ENCODE data around the gene GPATCH8.
A peak's percentile ranks its signal among the peaks of the same experiment; 100 is the strongest.

Gene GPATCH8

DNA sequence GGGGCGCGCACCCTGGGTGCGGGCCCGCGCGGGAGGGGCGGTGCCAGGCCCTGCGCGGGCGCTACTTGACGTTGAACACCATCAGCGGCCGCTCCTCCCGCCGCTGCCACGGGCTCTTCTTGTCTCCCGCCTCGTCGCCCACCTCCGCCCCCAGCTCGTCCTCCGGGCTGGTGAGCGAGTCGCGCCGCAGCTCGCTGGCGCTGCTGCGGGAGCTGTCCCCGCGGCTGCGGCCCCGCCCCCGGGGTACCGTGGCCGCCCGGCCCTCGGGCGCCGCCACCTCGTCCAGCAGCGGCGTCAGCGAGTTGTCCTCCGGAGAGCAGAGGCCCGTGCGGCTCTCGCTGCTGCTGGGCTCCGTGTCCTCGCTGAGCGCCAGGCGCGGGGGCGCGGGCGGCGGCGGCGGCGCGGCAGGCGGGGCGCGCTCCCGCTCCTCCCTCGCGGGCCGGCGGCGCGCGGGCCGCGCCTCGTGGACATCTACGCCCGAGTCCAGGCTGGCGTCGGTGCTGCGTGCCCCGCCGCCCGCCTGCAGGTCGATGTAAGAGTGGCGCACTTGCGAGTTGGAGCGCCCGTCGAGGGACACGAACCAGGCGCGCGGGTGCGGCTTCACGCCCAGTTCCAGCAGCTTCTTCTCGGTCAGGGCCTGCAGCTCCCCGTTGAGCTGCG, 149.4 kb downstream of the GPATCH8 start:
- no peak for DNase-seq

- DNase-seq: no peak
Observed at GRCh38 chr17:44352828-44353671, 150.2 kb downstream of the GPATCH8 start.

DNA sequence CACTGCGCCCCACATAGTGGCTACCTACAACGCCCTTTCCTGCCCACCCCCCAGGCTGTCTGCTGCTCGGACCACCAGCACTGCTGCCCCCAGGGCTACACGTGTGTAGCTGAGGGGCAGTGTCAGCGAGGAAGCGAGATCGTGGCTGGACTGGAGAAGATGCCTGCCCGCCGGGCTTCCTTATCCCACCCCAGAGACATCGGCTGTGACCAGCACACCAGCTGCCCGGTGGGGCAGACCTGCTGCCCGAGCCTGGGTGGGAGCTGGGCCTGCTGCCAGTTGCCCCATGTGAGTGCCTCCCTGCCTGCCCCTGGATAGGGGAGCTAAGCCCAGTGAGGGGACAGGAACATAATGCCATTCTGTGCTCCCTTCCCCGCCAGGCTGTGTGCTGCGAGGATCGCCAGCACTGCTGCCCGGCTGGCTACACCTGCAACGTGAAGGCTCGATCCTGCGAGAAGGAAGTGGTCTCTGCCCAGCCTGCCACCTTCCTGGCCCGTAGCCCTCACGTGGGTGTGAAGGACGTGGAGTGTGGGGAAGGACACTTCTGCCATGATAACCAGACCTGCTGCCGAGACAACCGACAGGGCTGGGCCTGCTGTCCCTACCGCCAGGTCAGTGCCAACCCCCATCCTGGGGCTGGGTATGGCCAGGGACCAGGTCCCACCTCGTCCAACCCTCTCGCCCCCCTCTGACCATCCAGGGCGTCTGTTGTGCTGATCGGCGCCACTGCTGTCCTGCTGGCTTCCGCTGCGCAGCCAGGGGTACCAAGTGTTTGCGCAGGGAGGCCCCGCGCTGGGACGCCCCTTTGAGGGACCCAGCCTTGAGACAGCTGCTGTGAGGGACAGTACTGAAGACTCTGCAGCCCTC, 151.0 kb downstream of the GPATCH8 start:
- no peak for DNase-seq

- DNase-seq: no peak
Observed at GRCh38 chr17:44351464-44351863, 151.7 kb downstream of the GPATCH8 start.

DNA sequence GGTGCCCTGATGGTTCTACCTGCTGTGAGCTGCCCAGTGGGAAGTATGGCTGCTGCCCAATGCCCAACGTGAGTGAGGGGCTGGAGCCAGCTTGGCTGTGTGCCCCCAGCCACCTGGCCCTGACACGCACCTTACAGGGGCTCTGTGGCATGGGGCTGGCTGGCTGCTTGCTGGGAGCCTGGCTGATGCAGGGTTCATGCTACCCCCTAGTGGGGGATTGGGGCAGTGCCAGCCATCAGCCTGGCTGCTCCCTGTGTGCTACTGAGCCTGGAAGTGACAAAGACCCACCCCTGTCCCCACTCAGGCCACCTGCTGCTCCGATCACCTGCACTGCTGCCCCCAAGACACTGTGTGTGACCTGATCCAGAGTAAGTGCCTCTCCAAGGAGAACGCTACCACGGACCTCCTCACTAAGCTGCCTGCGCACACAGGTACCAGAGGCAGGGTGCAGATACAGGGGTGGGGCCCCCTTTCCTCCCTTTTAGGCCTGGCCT, 152.4 kb downstream of the GPATCH8 start:
- peak; percentile 53 for DNase-seq

DNA sequence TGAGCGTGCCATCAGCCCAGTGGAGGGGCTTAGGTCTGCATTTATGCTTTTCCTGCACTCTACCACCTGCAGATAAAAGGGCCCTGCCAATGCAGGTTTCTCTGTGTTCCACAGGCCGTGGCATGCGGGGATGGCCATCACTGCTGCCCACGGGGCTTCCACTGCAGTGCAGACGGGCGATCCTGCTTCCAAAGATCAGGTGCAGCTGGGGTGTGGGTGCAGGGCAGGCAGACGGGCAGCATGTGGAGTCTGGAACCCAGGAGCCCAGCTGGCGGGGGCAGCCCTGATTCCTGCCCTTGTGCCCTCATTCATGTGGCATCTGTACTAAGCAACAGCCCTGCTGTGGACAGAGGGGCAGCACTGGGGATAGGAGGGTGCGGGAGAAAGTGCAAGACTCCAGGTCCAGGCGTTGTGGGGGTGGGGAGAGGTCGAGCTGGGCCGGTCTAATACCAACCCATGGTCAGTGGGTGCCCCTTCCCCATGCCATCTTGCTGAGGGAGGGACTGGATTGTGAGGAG, 153.6 kb downstream of the GPATCH8 start:
- DNase-seq: no peak

GRCh38 chr17:44348988-44349364, 154.2 kb downstream of the GPATCH8 start:
- DNase-seq: no peak

DNA sequence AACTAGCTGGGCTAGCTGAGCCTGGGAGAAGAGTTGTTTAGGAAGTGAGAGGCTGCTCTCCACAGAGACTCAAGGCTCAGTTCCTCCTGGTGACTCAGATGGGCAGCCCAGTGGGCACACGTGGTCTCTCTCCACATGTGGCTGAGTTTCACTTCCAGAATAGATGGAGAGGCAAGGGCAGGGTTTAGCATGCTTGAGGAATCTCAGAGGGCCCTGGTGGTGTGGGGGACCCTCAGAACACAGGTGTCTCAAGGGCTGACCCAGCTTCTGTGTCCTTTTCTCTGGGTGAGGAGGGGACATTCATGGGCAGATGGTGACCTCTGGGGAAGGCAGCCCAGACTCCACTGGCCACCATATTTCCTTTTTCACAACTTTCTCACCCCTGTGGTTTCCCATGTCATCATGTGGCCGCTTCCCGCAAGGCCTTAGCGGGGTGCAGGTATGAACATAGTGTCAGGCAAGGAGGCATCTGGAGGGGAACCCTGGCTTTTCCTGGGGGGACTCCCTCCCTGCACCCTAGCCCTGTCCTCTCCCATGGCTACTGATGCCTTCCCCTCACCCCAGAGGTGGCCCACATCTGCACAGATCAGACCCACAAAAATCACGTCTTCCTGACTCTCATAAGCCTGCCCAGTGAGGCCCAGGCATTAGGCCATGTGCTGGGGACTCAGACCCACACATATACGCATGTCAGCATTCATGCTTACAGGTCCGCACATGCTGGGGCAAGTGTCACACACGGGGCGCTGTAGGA, 154.8 kb downstream of the GPATCH8 start:
- DNase-seq: no peak
